Esophagus (tissue), 2 donors: ENCODE measurements around the gene PEX5. TPM values are rescaled to one million over a fixed set of nuclear protein-coding genes. Genes with fewer than 3 reads are reported as not detected.
"Not testable (repeated sequence)": the region's sequence is repeated elsewhere in the genome, so short reads cannot be mapped to it uniquely, and the experiment has no call there.

Experiments
- H3K27ac ChIP-seq, 2 donors: one replicate each; pipeline ENCODE4 v1.5.1; 2013; ENCODE audit warnings: low read depth in 2 of 2, mild to moderate bottlenecking in 2 of 2, inconsistent platforms in 1 of 2, low read length in 1 of 2, moderate library complexity in 1 of 2
- H3K27me3 ChIP-seq, 2 donors: one replicate each; pipeline ENCODE4 v1.6.1; 2013; ENCODE audit warnings: low read length in 2 of 2, control low read depth in 1 of 2, mild to moderate bottlenecking in 1 of 2; ENCODE audit not compliant: insufficient read depth in 2 of 2, control insufficient read depth in 1 of 2
- H3K36me3 ChIP-seq, 2 donors: one replicate each; pipeline ENCODE4 v1.6.1; 2013; ENCODE audit warnings: low read length in 1 of 2; ENCODE audit not compliant: control insufficient read depth in 2 of 2, insufficient read depth in 2 of 2
- H3K4me1 ChIP-seq, 2 donors: one replicate each; pipeline ENCODE4 v1.6.1; 2013; ENCODE audit warnings: low read length in 1 of 2; ENCODE audit not compliant: control insufficient read depth in 2 of 2, insufficient read depth in 2 of 2
- H3K4me3 ChIP-seq, 2 donors: one replicate each; pipeline ENCODE4 v1.5.1; 2013; ENCODE audit warnings: low read length in 2 of 2, mild to moderate bottlenecking in 2 of 2, low read depth in 1 of 2, moderate library complexity in 1 of 2
- H3K9me3 ChIP-seq, 2 donors: one replicate each; pipeline ENCODE4 v1.6.1; 2013; ENCODE audit warnings: mild to moderate bottlenecking in 2 of 2, low read depth in 1 of 2, low read length in 1 of 2, moderate library complexity in 1 of 2; ENCODE audit not compliant: control insufficient read depth in 2 of 2, insufficient read depth in 1 of 2
- WGBS, 2 donors: extraction: QIAGEN DNeasy Blood & Tissue Kit; methylation state at CpG; one replicate each; pipeline ENCODE4 v1.1.7; 2013; 5-methylcytosine and 5-hydroxymethylcytosine counted together
- polyA plus RNA-seq, 2 donors: library from polyadenylated mRNA; stranded (reverse); fragments of 200-250 nt; gene quantifications; one replicate each; pipeline ENCODE4 v1.2.3, GENCODE V29; 2013
- donor health status: healthy with polysubstance abuse.
- donor health status: Bipolar disorder and iron deficiency.

Gene PEX5
- polyA plus RNA-seq, 2 donors: 8.1 to 14.5 TPM

- Histone ChIP-seq H3K9me3 (peaks cover 0 to 16% of the 10 kb centered on the region in 2 donors), H3K4me3 (no peak overlapping the region), H3K36me3 (peaks cover 20 to 38% of the 10 kb centered on the region in 2 donors), H3K27me3 (no peaks in the 10 kb centered on the region), H3K4me1 (no peaks in the 10 kb centered on the region), H3K27ac (no peak overlapping the region)
- WGBS, 2 donors: 92 to 97% methylated on average over 10 of the region's 10 CpGs
Measured at GRCh38 chr12:7207866-7208625, 18.6 kb downstream of the PEX5 start.

- Histone ChIP-seq H3K9me3 (peaks cover 0 to 16% of the 10 kb centered on the region in 2 donors), H3K36me3 (peaks cover 20 to 36% of the 10 kb centered on the region in 2 donors), H3K27me3 (no peaks in the 10 kb centered on the region), H3K4me3 (no peak overlapping the region), H3K4me1 (no peaks in the 10 kb centered on the region), H3K27ac (no peak overlapping the region)
- WGBS, 2 donors: 96 to 98% methylated on average over 14 of the region's 14 CpGs
Measured at GRCh38 chr12:7209958-7210357, 20.5 kb downstream of the PEX5 start.

GRCh38 chr12:7210642-7211151 lies 21.2 kb downstream of the PEX5 start:
- peaks cover 20 to 36% of the 10 kb centered on the region in 2 donors for H3K36me3 ChIP-seq
- H3K4me1 ChIP-seq: no peaks in the 10 kb centered on the region
- peaks cover 0 to 16% of the 10 kb centered on the region in 2 donors for H3K9me3 ChIP-seq
- H3K27ac ChIP-seq: no peak overlapping the region
- H3K27me3 ChIP-seq: no peaks in the 10 kb centered on the region
- WGBS, 2 donors: 85 to 93% methylated on average over 6 of the region's 6 CpGs
- no peak overlapping the region for H3K4me3 ChIP-seq

- peaks cover 20 to 33% of the 10 kb centered on the region in 2 donors for H3K36me3 ChIP-seq
- peaks cover 0 to 16% of the 10 kb centered on the region in 2 donors for H3K9me3 ChIP-seq
- 96 to 98% methylated on average over 2 of the region's 2 CpGs for WGBS, 2 donors
- H3K27ac ChIP-seq: no peak overlapping the region
- no peaks in the 10 kb centered on the region for H3K4me1 ChIP-seq
- no peak overlapping the region for H3K4me3 ChIP-seq
- H3K27me3 ChIP-seq: no peaks in the 10 kb centered on the region
Measured at GRCh38 chr12:7212678-7213077, 23.2 kb downstream of the PEX5 start.

- not testable (repeated sequence) for H3K4me3 ChIP-seq, H3K4me1 ChIP-seq, H3K27ac ChIP-seq, H3K27me3 ChIP-seq
- Histone ChIP-seq H3K9me3 (peaks cover 0 to 16% of the 10 kb centered on the region in 2 donors), H3K36me3 (peaks cover 20 to 24% of the 10 kb centered on the region in 2 donors)
- WGBS, 2 donors: no CpG with 5 or more reads among the region's 2 CpGs
Measured at GRCh38 chr12:7213745-7214144, 24.3 kb downstream of the PEX5 start.

GRCh38 chr12:7217475-7218069 lies 28.1 kb downstream of the PEX5 start:
- 55 to 59% methylated on average over 7 of the region's 7 CpGs for WGBS, 2 donors
- H3K4me3 ChIP-seq: no peak overlapping the region
- H3K27me3 ChIP-seq: no peaks in the 10 kb centered on the region
- no peak overlapping the region for H3K27ac ChIP-seq
- H3K4me1 ChIP-seq: no peaks in the 10 kb centered on the region
- peaks cover 0 to 2% of the 10 kb centered on the region in 2 donors for H3K9me3 ChIP-seq
- H3K36me3 ChIP-seq: no peaks in the 10 kb centered on the region

- no peaks in the 10 kb centered on the region for H3K4me1 ChIP-seq
- 7 to 16% methylated on average over 3 of the region's 3 CpGs for WGBS, 2 donors
- no peaks in the 10 kb centered on the region for H3K36me3 ChIP-seq
Measured at GRCh38 chr12:7219599-7220243, 30.2 kb downstream of the PEX5 start.

GRCh38 chr12:7221486-7221885 lies 32.0 kb downstream of the PEX5 start:
- H3K27me3 ChIP-seq: no peaks in the 10 kb centered on the region
- H3K4me1 ChIP-seq: no peaks in the 10 kb centered on the region
- no peaks in the 10 kb centered on the region for H3K9me3 ChIP-seq
- H3K27ac ChIP-seq: no peak overlapping the region
- H3K36me3 ChIP-seq: no peaks in the 10 kb centered on the region
- H3K4me3 ChIP-seq: no peak overlapping the region
- 75 to 87% methylated on average over 1 of the region's 1 CpG for WGBS, 2 donors

More at GRCh38 chr12:7219599-7220243, 30.2 kb downstream of the PEX5 start:
- Histone ChIP-seq H3K4me3 (no peak overlapping the region), H3K27ac (no peak overlapping the region), H3K27me3 (no peaks in the 10 kb centered on the region), H3K9me3 (no peaks in the 10 kb centered on the region)

- H3K36me3 ChIP-seq: no peaks in the 10 kb centered on the region
- H3K9me3 ChIP-seq: no peaks in the 10 kb centered on the region
- H3K4me1 ChIP-seq: no peaks in the 10 kb centered on the region
- H3K4me3 ChIP-seq: no peak overlapping the region
- 77 to 89% methylated on average over 2 of the region's 2 CpGs for WGBS, 2 donors
- H3K27ac ChIP-seq: no peak overlapping the region
- no peaks in the 10 kb centered on the region for H3K27me3 ChIP-seq
Measured at GRCh38 chr12:7229741-7230140, 40.3 kb downstream of the PEX5 start.
